HFFc6 (cell line): Measurements from ENCODE around the gene ARMC12. TPM values are rescaled to one million over a fixed set of nuclear protein-coding genes. Genes with fewer than 3 reads are reported as not detected.

ENCODE experiments used
- DNase-seq: peaks from one replicate; pipeline ENCODE4 v3.0.0-alpha.2; 2018
- H3K27ac Mint-ChIP-seq: 2 replicates; pipeline ENCODE4 v1.8.0; 2020; ENCODE audit warnings: mild to moderate bottlenecking, mixed read lengths
- H3K27me3 Mint-ChIP-seq: 2 replicates; pipeline ENCODE4 v1.8.0; 2021; ENCODE audit warnings: mild to moderate bottlenecking, moderate library complexity, mixed read lengths; ENCODE audit not compliant: insufficient read depth
- H3K36me3 Mint-ChIP-seq: 2 replicates; pipeline ENCODE4 v1.8.0; 2021; ENCODE audit warnings: low read depth, mixed read lengths
- H3K4me1 Mint-ChIP-seq: 2 replicates; pipeline ENCODE4 v1.8.0; 2020; ENCODE audit warnings: low read depth, mixed read lengths
- H3K4me3 Mint-ChIP-seq: 2 replicates; pipeline ENCODE4 v1.8.0; 2020; ENCODE audit warnings: mild to moderate bottlenecking, moderate library complexity, mixed read lengths
- H3K9me3 Mint-ChIP-seq: 2 replicates; pipeline ENCODE4 v1.8.0; 2020; ENCODE audit warnings: mild to moderate bottlenecking, mixed read lengths
- CTCF ChIP-seq: fragments of 200-600 bp; sonication (generic); IDR thresholded peaks from 2 replicates; pipeline ENCODE4 v1.5.0; 2021; ENCODE audit warnings: antibody characterized with exemption, mild to moderate bottlenecking
- total RNA-seq, 6 experiments: library from RNA; stranded (reverse); fragmentation: NEBNext Ultra II Directional; extraction: Animal tissue kit (Norgen Biotek cat#: 25700); gene quantifications; 2 replicates in 1 of 6; 3 replicates in 5 of 6; pipeline ENCODE4 v1.2.3, GENCODE V29; 2021

ARMC12 gene
- total RNA-seq, 6 experiments from 2014 or later = 0.17 to 0.33 (median 0.27) TPM; not detected in 2

DNA sequence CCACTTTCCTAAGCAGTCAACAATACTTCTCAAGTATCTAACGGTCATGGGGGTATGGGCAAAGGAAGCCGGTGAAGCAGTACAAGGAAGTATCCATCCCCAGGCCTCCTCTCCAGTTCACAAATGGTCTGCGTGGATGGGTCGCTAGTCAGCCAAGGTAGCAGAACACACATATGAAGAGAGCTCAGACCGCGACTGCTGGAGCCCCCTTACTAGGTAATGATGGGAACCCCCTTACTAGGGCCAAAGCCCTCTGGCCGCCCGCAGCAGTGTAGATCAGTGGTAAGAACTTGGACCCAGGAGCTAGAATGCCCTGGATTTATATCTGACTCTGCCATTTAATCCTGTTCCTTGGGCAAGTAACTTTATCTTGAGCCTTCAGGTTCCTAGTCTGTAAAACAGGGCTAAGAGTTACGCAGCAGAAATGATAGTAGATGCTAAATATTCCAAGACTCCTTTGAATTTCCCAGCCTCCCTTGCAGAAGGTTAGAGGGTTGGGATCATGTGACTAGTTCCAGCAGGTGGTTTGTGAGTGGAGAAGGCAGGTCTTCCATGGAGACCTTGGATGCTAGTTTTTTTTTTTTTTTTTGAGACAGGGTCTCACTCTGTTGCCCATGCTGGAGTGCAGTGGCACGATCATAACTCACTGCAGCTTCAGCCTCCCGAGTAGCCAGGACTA is 37.4 kb downstream of the ARMC12 start:
- Mint-ChIP-seq H3K4me1 (no peaks in the 10 kb centered on the region), H3K36me3 (no peaks in the 10 kb centered on the region), H3K27me3 (peaks cover 33% of the 10 kb centered on the region)

GRCh38 chr6:35775031-35775430 is 38.2 kb downstream of the ARMC12 start:
- no peaks in the 10 kb centered on the region for H3K9me3 Mint-ChIP-seq
- peaks cover 36% of the 10 kb centered on the region for H3K27me3 Mint-ChIP-seq

More for the DNA sequence above, 37.4 kb downstream of the ARMC12 start:
- Mint-ChIP-seq H3K4me3 (no peak overlapping the region), H3K27ac (no peak overlapping the region), H3K9me3 (no peaks in the 10 kb centered on the region)
- no peak for TF ChIP-seq CTCF
- DNase-seq = no peak

GRCh38 chr6:35776364-35777215 is 39.8 kb downstream of the ARMC12 start, which contains the start of gene CLPSL2:
Gene CLPSL2, plus strand, starts transcription at chr6:35776598. Its CDS starts 21 bp downstream, at chr6:35776619.
- H3K4me1 Mint-ChIP-seq = no peaks in the 10 kb centered on the region
- no peak within 1 kb of the TSS for H3K27ac Mint-ChIP-seq
- H3K27me3 Mint-ChIP-seq = peaks cover 35% of the 10 kb centered on the region
- no peak for DNase-seq
- H3K9me3 Mint-ChIP-seq = no peaks in the 10 kb centered on the region
- H3K36me3 Mint-ChIP-seq = no peaks in the 10 kb centered on the region
- H3K4me3 Mint-ChIP-seq = no peak within 1 kb of the TSS
- no peak for TF ChIP-seq CTCF

More at GRCh38 chr6:35775031-35775430, 38.2 kb downstream of the ARMC12 start:
- H3K27ac Mint-ChIP-seq = no peak overlapping the region
- DNase-seq = no peak
- no peaks in the 10 kb centered on the region for H3K4me1 Mint-ChIP-seq
- H3K36me3 Mint-ChIP-seq = no peaks in the 10 kb centered on the region
- no peak overlapping the region for H3K4me3 Mint-ChIP-seq
- TF ChIP-seq CTCF = no peak

DNA sequence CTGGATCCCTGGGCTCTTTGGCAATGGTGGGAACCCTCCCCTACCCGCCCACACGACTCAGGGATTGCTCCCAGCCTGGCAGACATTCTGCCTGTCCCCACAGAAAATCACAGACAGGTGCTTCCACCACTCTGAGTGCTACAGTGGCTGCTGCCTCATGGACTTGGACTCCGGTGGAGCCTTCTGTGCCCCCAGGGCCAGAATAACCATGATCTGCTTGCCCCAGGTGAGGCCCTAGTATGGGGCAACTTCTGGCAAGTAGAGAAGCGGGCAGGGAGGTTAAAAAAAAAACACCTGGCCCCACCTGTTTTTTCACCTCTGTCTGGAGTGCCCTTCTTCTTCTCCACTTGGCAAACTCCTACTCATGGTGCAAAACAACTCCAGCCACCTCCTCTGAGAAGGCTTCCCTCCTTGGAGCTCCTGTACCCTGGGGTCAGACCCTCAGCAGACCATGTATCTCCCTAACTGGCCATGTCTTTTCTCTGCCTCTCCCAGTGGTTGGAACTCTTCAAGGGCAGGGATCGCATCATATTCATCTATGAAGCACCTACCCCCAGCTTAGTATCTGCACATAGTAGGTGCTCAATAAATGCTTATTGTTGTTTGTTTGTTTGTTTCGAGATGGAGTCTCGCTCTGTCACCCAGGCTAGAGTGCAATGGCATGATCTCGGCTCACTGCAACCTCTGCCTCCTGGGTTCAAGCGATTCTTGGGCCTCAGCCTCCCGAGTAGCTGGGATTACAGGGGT is 40.7 kb downstream of the ARMC12 start:
- no peak for DNase-seq
- no peak overlapping the region for H3K4me3 Mint-ChIP-seq
- H3K27ac Mint-ChIP-seq = no peak overlapping the region
- H3K9me3 Mint-ChIP-seq = no peaks in the 10 kb centered on the region
- H3K4me1 Mint-ChIP-seq = no peaks in the 10 kb centered on the region
- no peak for TF ChIP-seq CTCF
- no peaks in the 10 kb centered on the region for H3K36me3 Mint-ChIP-seq
- H3K27me3 Mint-ChIP-seq = peaks cover 37% of the 10 kb centered on the region

- Mint-ChIP-seq H3K27ac (no peak overlapping the region), H3K4me1 (no peaks in the 10 kb centered on the region), H3K9me3 (no peaks in the 10 kb centered on the region), H3K36me3 (no peaks in the 10 kb centered on the region), H3K27me3 (peaks cover 41% of the 10 kb centered on the region), H3K4me3 (no peak overlapping the region)
- TF ChIP-seq CTCF = no peak
- DNase-seq = no peak
Observed at GRCh38 chr6:35778437-35778836, 41.6 kb downstream of the ARMC12 start.
